Measurements from ENCODE around the gene C3orf52. TPM values are rescaled to one million over a fixed set of nuclear protein-coding genes. Genes with fewer than 3 reads are reported as not detected.

Gene C3orf52
- polyA plus RNA-seq, 1 donor from 2014 or later = 0.21 TPM

GRCh38 chr3:112140584-112140983 is 54.4 kb downstream of the C3orf52 start:
- Histone ChIP-seq H3K27ac (ENCODE audit: low read length) (no peak overlapping the region), H3K9ac (ENCODE audit: low read length) (no peak overlapping the region), H3K79me2 (replicated peaks; ENCODE audit: insufficient read depth, low read length) (no peaks in the 10 kb centered on the region), H3K4me2 (ENCODE audit: low read length) (no peak overlapping the region), H2AFZ (ENCODE audit: low read depth, low read length) (no peak overlapping the region), H3F3A (ENCODE audit: insufficient read depth, low read length, poor library complexity, severe bottlenecking) (no peaks in the 10 kb centered on the region), H4K20me1 (ENCODE audit: insufficient read depth) (no peaks in the 10 kb centered on the region), H3K9me2 (ENCODE audit: insufficient read depth, low read length) (no peaks in the 10 kb centered on the region), H3K36me3 (ENCODE audit: insufficient read depth, low read length) (no peaks in the 10 kb centered on the region), H3K9me3 (ENCODE audit: low read length) (no peaks in the 10 kb centered on the region), H3K27me3 (ENCODE audit: insufficient read depth, low read depth, low read length) (no peaks in the 10 kb centered on the region), H3K4me3 (ENCODE audit: low read length) (no peak overlapping the region)
- TF ChIP-seq TAF1 (IDR thresholded peaks at IDR 0.05; ENCODE audit: low read depth) (no peak), REST (IDR thresholded peaks at IDR 0.05; ENCODE audit: borderline replicate concordance) (no peak), MXI1 (conservative IDR thresholded peaks at IDR 0.05; ENCODE audit: poor library complexity, severe bottlenecking) (no peak), RAD21 (conservative IDR thresholded peaks at IDR 0.05) (no peak), SMC3 (conservative IDR thresholded peaks at IDR 0.05; ENCODE audit: poor library complexity) (no peak), EP300 (conservative IDR thresholded peaks at IDR 0.05; ENCODE audit: poor library complexity, severe bottlenecking) (no peak), POLR2AphosphoS5 (IDR thresholded peaks at IDR 0.05) (no peak), EZH2 (IDR thresholded peaks at IDR 0.05; ENCODE audit: borderline replicate concordance, insufficient read depth, low read length, poor library complexity, severe bottlenecking) (no peak)
- TF ChIP-seq, protein P1, sequence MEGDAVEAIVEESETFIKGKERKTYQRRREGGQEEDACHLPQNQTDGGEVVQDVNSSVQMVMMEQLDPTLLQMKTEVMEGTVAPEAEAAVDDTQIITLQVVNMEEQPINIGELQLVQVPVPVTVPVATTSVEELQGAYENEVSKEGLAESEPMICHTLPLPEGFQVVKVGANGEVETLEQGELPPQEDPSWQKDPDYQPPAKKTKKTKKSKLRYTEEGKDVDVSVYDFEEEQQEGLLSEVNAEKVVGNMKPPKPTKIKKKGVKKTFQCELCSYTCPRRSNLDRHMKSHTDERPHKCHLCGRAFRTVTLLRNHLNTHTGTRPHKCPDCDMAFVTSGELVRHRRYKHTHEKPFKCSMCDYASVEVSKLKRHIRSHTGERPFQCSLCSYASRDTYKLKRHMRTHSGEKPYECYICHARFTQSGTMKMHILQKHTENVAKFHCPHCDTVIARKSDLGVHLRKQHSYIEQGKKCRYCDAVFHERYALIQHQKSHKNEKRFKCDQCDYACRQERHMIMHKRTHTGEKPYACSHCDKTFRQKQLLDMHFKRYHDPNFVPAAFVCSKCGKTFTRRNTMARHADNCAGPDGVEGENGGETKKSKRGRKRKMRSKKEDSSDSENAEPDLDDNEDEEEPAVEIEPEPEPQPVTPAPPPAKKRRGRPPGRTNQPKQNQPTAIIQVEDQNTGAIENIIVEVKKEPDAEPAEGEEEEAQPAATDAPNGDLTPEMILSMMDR (IDR thresholded peaks at IDR 0.05; ENCODE audit: poor library complexity, severe bottlenecking) = no peak

- Histone ChIP-seq H4K20me1 (ENCODE audit: insufficient read depth) (no peaks in the 10 kb centered on the region), H3K4me2 (ENCODE audit: low read length) (no peak overlapping the region), H3K4me3 (ENCODE audit: low read length) (no peak overlapping the region), H3K27me3 (ENCODE audit: insufficient read depth, low read depth, low read length) (no peaks in the 10 kb centered on the region), H3K9ac (ENCODE audit: low read length) (no peak overlapping the region), H3F3A (ENCODE audit: insufficient read depth, low read length, poor library complexity, severe bottlenecking) (no peaks in the 10 kb centered on the region), H3K9me3 (ENCODE audit: low read length) (no peaks in the 10 kb centered on the region), H2AFZ (ENCODE audit: low read depth, low read length) (no peak overlapping the region), H3K9me2 (ENCODE audit: insufficient read depth, low read length) (no peaks in the 10 kb centered on the region), H3K79me2 (replicated peaks; ENCODE audit: insufficient read depth, low read length) (no peaks in the 10 kb centered on the region), H3K27ac (ENCODE audit: low read length) (no peak overlapping the region), H3K36me3 (ENCODE audit: insufficient read depth, low read length) (no peaks in the 10 kb centered on the region)
- TF ChIP-seq RAD21 (conservative IDR thresholded peaks at IDR 0.05) (no peak), EZH2 (IDR thresholded peaks at IDR 0.05; ENCODE audit: borderline replicate concordance, insufficient read depth, low read length, poor library complexity, severe bottlenecking) (no peak), TAF1 (IDR thresholded peaks at IDR 0.05; ENCODE audit: low read depth) (no peak), POLR2AphosphoS5 (IDR thresholded peaks at IDR 0.05) (no peak), SMC3 (conservative IDR thresholded peaks at IDR 0.05; ENCODE audit: poor library complexity) (no peak), REST (IDR thresholded peaks at IDR 0.05; ENCODE audit: borderline replicate concordance) (no peak), MXI1 (conservative IDR thresholded peaks at IDR 0.05; ENCODE audit: poor library complexity, severe bottlenecking) (no peak)
- TF ChIP-seq, protein P1 (IDR thresholded peaks at IDR 0.05; ENCODE audit: poor library complexity, severe bottlenecking) = no peak
Measured at GRCh38 chr3:112141293-112141692, 55.1 kb downstream of the C3orf52 start.
